Heart right ventricle (tissue), 16 donors: ENCODE measurements around the gene ISCA2. TPM values are rescaled to one million over a fixed set of nuclear protein-coding genes. Genes with fewer than 3 reads are reported as not detected.

Experiments
- ATAC-seq, 8 donors: fragments of 200-7000 bp; cut with Tn5 transposase; one replicate each; pipeline ENCODE4 v1.9.1; 2020; ENCODE audit warnings: mild to moderate bottlenecking in 8 of 8, moderate library complexity in 8 of 8, moderate number of reproducible peaks in 1 of 8
- DNase-seq, 2 donors: peaks; one replicate each; pipeline ENCODE4 v3.0.0-alpha.2; 2020
- H3K27ac ChIP-seq, 10 donors: fragments of 200-600 bp; sonication (generic) in 2 of 10; one replicate each; pipeline versions ENCODE4 v1.5.0 to v1.8.0; 2020 to 2022; ENCODE audit warnings: mild to moderate bottlenecking in 3 of 10
- H3K27me3 ChIP-seq, 7 donors: fragments of 200-600 bp; one replicate each; pipeline ENCODE4 v1.8.0; 2021 to 2022; ENCODE audit warnings: mild to moderate bottlenecking in 2 of 7
- H3K36me3 ChIP-seq, 9 donors: fragments of 200-600 bp; sonication (generic) in 1 of 9; one replicate each; pipeline versions ENCODE4 v1.5.0 to v1.8.0; 2020 to 2022; ENCODE audit warnings: mild to moderate bottlenecking in 2 of 9
- H3K4me1 ChIP-seq, 9 donors: fragments of 200-600 bp; sonication (generic) in 1 of 9; one replicate each; pipeline versions ENCODE4 v1.5.0 to v1.8.0; 2020 to 2022; ENCODE audit warnings: mild to moderate bottlenecking in 4 of 9
- H3K4me3 ChIP-seq, 10 donors: fragments of 200-600 bp; sonication (generic) in 2 of 10; one replicate each; pipeline versions ENCODE4 v1.5.0 to v1.8.0; 2020 to 2022; ENCODE audit warnings: mild to moderate bottlenecking in 7 of 10, moderate library complexity in 2 of 10
- H3K9me3 ChIP-seq, 11 donors: fragments of 200-600 bp in 10 of 11; sonication (generic) in 2 of 11; one replicate each; pipeline versions ENCODE4 v1.5.0 to v1.8.0; 2013 to 2022; ENCODE audit warnings: mild to moderate bottlenecking in 2 of 11, control low read depth in 1 of 11, moderate library complexity in 1 of 11
- CTCF ChIP-seq, 9 donors: fragments of 200-600 bp; sonication (generic) in 2 of 9; IDR thresholded peaks; one replicate each; pipeline versions ENCODE4 v1.5.0 to v1.8.0; 2021 to 2022; ENCODE audit warnings: antibody characterized with exemption in 9 of 9, mild to moderate bottlenecking in 5 of 9, moderate library complexity in 1 of 9
- WGBS, 2 donors: extraction: QIAGEN DNeasy Blood & Tissue Kit; methylation state at CpG; one replicate each; pipeline ENCODE4 v1.1.7; 2013; ENCODE audit warnings: inconsistent platforms in 1 of 2; 5-methylcytosine and 5-hydroxymethylcytosine counted together
- intact Hi-C, 10 donors: fragments of 100-400 bp; cut with DNase I; formaldehyde crosslinking; loops; one replicate each; pipeline versions ENCODE4 v1.11.1 to v1.14.2; 2022
- polyA plus RNA-seq, 2 donors: library from polyadenylated mRNA; stranded (reverse); fragments of 200-250 nt; gene quantifications; one replicate each; pipeline ENCODE4 v1.2.3, GENCODE V29; 2013
- total RNA-seq, 10 donors: library from RNA; stranded (reverse); fragmentation: NEBNext Ultra II Directional in 3 of 10; extraction: Animal tissue kit (Norgen Biotek cat#: 25700) in 3 of 10; gene quantifications; one replicate each; pipeline versions ENCODE4 v1.2.1 to v1.2.4, GENCODE V29; 2021 to 2023
- donor health status: Arrhythmogenic right ventricular cardiomyopathy.
- donor health status: ischemic (EF 13 %, LVEDD 7.1; RV severe dilation, severe dysfunction).
- donor health status: healthy with polysubstance abuse.
- donor health status: DM: no; HTN: yes; CAD: no.
- donor health status: DM: no; HTN: no; CAD: no.
- donor health status: ischemic (EF 25% LVEDD 6.9; RV normal size, moderate dysfunction).
- donor health status: ischemic (EF 25% LVEDD 5.7; RV mildly dilated, moderate dysfunction).
- donor health status: healthy.
- donor health status: DM: yes; HTN: yes; CAD: no.
- donor health status: Ischemic cardiomyopathy.
- donor health status: ischemic (EF 35%, LVEDD 5.7; RV mildly dilated, moderate dysfunction).
- donor health status: nonischemic (EF 11% LVEDD 7.7; RV severe dilation, severe dysfunction).
- donor health status: DM: yes; HTN: yes; CAD: no.
- donor health status: PGD.
- donor health status: ischemic (EF 29% LVEDD 5.4; RV normal size, mild dysfunction).
- donor health status: nonischemic (EF 23%, LVEDD 6.1; RV moderate dilation, normal function).

Gene ISCA2
- total and polyA plus RNA-seq, 12 donors, result 20.6 to 44.3 (median 39.9) TPM

DNA sequence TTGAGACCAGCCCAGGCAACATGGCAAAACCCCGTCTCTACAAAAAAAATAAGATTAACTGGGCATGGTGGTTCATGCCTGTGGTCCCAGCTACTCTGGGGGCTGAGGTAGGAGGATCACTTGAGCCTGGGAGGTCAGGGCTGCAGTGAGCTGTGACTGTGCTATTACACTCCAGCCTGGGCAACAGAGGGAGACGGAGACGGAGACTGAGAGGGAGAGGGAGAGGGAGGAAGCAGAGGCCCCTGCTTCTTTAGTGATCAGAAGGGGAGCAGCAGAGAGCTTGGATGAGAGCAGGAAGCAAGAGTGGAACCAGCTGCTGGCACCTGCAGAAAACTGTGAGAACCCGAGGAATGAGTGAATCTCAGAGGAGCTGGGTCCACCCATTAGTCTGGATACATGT is 45.9 kb downstream of the ISCA2 start:
- 68 to 76% methylated on average over 4 of the region's 4 CpGs for WGBS, 2 donors

GRCh38 chr14:74541225-74541624 is 47.7 kb downstream of the ISCA2 start:
- H3K4me1 ChIP-seq, result peaks cover 0 to 7% (median 0%) of the 10 kb centered on the region in 9 donors
- no peaks in the 10 kb centered on the region for H3K9me3 ChIP-seq
- no peak for TF ChIP-seq CTCF (IDR thresholded peaks at IDR 0.05)
- no peak for DNase-seq
- H3K36me3 ChIP-seq, result peaks cover 0 to 23% (median 0%) of the 10 kb centered on the region in 9 donors
- no peak for ATAC-seq
- 91 to 95% methylated on average over 3 of the region's 3 CpGs for WGBS, 2 donors
- intact Hi-C loops, result no loop called here
- no peaks in the 10 kb centered on the region for H3K27me3 ChIP-seq
- H3K4me3 ChIP-seq, result no peak overlapping the region
- no peak overlapping the region for H3K27ac ChIP-seq

More for the DNA sequence above, 45.9 kb downstream of the ISCA2 start:
- DNase-seq, result no peak
- no peaks in the 10 kb centered on the region for H3K9me3 ChIP-seq
- no peak overlapping the region for H3K4me3 ChIP-seq
- H3K27ac ChIP-seq, result no peak overlapping the region
- ATAC-seq, result no peak
- H3K4me1 ChIP-seq, result peaks cover 0 to 7% (median 0%) of the 10 kb centered on the region in 9 donors
- peaks cover 0 to 27% (median 0%) of the 10 kb centered on the region in 9 donors for H3K36me3 ChIP-seq
- no peaks in the 10 kb centered on the region for H3K27me3 ChIP-seq
- intact Hi-C loops, result loop anchor here in 1 of 10 donors (10.0 kb wide), 1 partner anchor 65 kb away; no protein-coding TSS in a partner anchor
- TF ChIP-seq CTCF (IDR thresholded peaks at IDR 0.05), result no peak

DNA sequence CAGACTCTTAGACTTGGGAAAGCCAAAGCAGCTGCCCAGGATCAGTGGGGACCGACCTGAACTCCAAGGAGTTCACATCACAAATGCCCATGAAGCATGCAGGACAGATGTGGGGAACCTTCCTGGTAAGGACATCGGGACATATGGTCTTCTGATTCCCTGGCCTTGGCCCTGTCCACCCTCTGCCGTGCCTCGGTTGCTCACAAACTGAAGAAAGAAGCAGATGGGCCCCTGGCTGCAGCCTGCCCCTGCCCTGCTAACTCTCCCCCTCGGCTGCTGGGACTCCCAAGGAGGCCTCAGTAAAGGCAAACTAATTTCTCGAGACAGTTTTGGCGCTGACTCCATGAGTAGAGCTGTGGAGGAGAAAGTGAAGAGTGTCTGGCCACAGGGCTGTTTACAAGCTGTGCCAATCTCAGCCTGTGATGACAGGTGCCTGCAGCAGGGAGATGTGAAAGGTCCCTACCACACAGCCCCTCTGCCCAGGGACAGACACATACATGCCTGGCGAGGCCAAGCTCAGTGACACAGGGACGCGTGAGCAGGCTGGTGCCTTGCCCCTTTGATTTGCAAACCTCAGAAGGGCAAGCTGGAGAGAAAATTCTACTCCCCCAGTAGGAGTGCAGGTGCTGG is 48.6 kb downstream of the ISCA2 start:
- Histone ChIP-seq H3K4me3 (no peak overlapping the region), H3K9me3 (no peaks in the 10 kb centered on the region), H3K27ac (no peak overlapping the region), H3K4me1 (peaks cover 0 to 7% (median 0%) of the 10 kb centered on the region in 9 donors), H3K36me3 (peaks cover 0 to 28% (median 0%) of the 10 kb centered on the region in 9 donors), H3K27me3 (no peaks in the 10 kb centered on the region)
- WGBS, 2 donors, result 69 to 76% methylated on average over 10 of the region's 10 CpGs
- peak in 3 of 8 donors; percentile 31 to 58 (median 33) for ATAC-seq
- no peak for DNase-seq
- no peak for TF ChIP-seq CTCF (IDR thresholded peaks at IDR 0.05)
- intact Hi-C loops, result no loop called here

DNA sequence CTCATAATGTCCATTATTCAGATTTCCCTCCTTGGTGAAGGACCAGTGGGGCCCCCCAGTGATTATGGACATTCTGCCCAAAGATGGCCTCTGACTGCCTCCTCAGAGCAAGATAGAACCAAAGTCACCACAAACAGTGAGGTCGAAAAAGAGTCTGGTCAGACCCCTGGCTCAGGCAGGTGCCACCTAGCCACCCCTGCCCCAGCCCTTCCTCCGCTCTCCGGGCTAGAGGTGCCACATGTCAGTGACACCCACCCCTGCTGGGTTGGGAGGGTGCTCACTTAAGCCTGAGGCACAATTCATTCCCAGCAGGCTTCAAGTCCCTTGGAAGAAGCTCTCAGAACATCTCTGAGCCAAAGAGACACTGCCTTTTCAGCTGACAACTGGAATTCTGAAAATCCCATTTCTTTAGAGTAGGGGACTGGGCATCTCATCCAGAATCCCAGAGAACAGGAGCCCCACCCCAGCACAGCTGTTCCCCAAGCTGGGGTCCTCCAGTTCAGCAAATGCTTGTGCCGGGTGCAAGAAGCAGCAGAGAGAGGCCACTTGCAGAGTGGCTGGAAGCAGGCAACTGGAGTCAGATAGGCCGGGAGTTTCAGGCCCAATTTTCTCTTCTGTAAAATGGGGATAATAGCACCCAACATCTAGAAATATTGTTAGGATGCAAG is 50.3 kb downstream of the ISCA2 start:
- Histone ChIP-seq H3K4me1 (peaks cover 0 to 13% (median 8%) of the 10 kb centered on the region in 9 donors), H3K27me3 (no peaks in the 10 kb centered on the region), H3K36me3 (peaks cover 0 to 32% (median 0%) of the 10 kb centered on the region in 9 donors), H3K4me3 (no peak overlapping the region), H3K9me3 (no peaks in the 10 kb centered on the region), H3K27ac (no peak overlapping the region)
- no peak for DNase-seq
- no peak for ATAC-seq
- WGBS, 2 donors, result 91 to 92% methylated on average over 5 of the region's 5 CpGs
- intact Hi-C loops, result no loop called here
- TF ChIP-seq CTCF (IDR thresholded peaks at IDR 0.05), result no peak
